Activated T-helper 1 cell treated with Interleukin-2 at 50 U/mL for 16 hours (primary cell): Measurements from ENCODE around the gene DAO.
"Not testable (repeated sequence)": the region's sequence is repeated elsewhere in the genome, so short reads cannot be mapped to it uniquely, and the experiment has no call there.

Experiments
- DNase-seq: peaks from one replicate; pipeline ENCODE4 v3.0.0-alpha.2; 2020; ENCODE audit warnings: low read depth

DAO gene

GRCh38 chr12:108879615-108880254 lies at the start of gene DAO:
DAO (plus strand) TSS chr12:108880092; CDS start chr12:108885007, 4,915 bp downstream.
- DNase-seq = no peak

- no peak for DNase-seq
These were observed 48.4 kb upstream of the DAO start for GRCh38 chr12:108831309-108831991.

GRCh38 chr12:108832208-108832607 lies 47.7 kb upstream of the DAO start:
- no peak for DNase-seq

- DNase-seq = no peak
These were observed 47.0 kb upstream of the DAO start for GRCh38 chr12:108832730-108833354.

- DNase-seq = no peak
These were observed 46.5 kb upstream of the DAO start for GRCh38 chr12:108833355-108833733.

- no peak for DNase-seq
These were observed 46.0 kb upstream of the DAO start for GRCh38 chr12:108833757-108834472.

- no peak for DNase-seq
These were observed 43.8 kb upstream of the DAO start for GRCh38 chr12:108835860-108836634.

- no peak for DNase-seq
These were observed 42.7 kb upstream of the DAO start for GRCh38 chr12:108837239-108837638.

- no peak for DNase-seq
These were observed 42.2 kb upstream of the DAO start for GRCh38 chr12:108837680-108838079.

GRCh38 chr12:108838194-108839017 lies 41.5 kb upstream of the DAO start:
- DNase-seq = peak; percentile 54

GRCh38 chr12:108839018-108839889 lies 40.6 kb upstream of the DAO start:
- DNase-seq = no peak

- no peak for DNase-seq
These were observed 40.0 kb upstream of the DAO start for GRCh38 chr12:108839890-108840230.

- DNase-seq = no peak
These were observed 39.1 kb upstream of the DAO start for GRCh38 chr12:108840605-108841332.

GRCh38 chr12:108841825-108842224 lies 38.1 kb upstream of the DAO start:
- not testable (repeated sequence) for DNase-seq

GRCh38 chr12:108842361-108842760 lies 37.5 kb upstream of the DAO start:
- DNase-seq = no peak

GRCh38 chr12:108843187-108843586 lies 36.7 kb upstream of the DAO start:
- no peak for DNase-seq

- no peak for DNase-seq
These were observed 34.2 kb upstream of the DAO start for GRCh38 chr12:108845696-108846095.

- DNase-seq = no peak
These were observed 33.6 kb upstream of the DAO start for GRCh38 chr12:108846290-108846701.

- DNase-seq = no peak
These were observed 32.2 kb upstream of the DAO start for GRCh38 chr12:108847705-108848104.
